ENCODE measurements around the gene HRH2. TPM values are rescaled to one million over a fixed set of nuclear protein-coding genes. Genes with fewer than 3 reads are reported as not detected.
"Not testable (repeated sequence)": the region's sequence is repeated elsewhere in the genome, so short reads cannot be mapped to it uniquely, and the experiment has no call there.

HRH2 gene
- polyA plus RNA-seq, 10 donors, result 0.65 to 1.6 (median 1.1) TPM

DNA sequence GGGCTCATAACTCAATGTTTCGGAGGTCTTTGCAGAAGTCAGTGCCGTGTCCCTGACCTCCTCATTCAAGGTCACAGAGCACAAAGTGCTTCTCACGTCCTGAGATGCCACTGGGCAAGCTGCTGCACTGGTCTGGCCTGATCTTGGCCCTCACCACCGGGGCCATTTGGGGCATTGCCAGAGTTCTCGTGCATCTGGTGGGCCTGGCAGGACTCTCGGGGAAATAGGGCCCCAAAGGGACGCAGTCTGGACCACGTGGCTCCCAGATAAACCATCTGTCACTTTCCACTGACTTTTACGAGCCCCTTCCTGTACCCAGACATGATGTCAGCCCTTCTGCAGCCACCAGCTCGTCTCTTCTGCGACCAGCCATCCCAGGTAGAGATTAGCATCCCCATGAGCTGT lies 54.8 kb downstream of the HRH2 start:
- no peak for DNase-seq

DNA sequence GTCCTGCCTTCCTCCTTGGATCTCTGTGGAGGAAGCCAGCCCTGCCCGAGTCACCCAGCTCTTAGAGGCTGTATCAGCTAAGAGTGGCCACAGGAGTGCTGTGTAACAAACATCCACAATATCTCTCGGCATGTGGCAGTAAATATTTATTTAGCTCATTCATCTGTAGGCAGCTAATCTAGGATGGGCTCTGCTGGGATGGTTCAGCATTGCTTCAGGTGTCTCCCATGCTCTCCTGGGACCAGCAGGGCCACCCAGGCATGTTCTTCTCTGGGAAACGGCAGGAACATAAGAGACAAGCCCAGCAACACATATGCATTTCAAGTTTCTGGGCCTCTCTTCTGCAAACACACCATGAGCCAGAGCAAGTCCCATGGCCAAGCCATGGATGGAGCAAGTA lies 56.1 kb downstream of the HRH2 start:
- DNase-seq, result no peak

DNA sequence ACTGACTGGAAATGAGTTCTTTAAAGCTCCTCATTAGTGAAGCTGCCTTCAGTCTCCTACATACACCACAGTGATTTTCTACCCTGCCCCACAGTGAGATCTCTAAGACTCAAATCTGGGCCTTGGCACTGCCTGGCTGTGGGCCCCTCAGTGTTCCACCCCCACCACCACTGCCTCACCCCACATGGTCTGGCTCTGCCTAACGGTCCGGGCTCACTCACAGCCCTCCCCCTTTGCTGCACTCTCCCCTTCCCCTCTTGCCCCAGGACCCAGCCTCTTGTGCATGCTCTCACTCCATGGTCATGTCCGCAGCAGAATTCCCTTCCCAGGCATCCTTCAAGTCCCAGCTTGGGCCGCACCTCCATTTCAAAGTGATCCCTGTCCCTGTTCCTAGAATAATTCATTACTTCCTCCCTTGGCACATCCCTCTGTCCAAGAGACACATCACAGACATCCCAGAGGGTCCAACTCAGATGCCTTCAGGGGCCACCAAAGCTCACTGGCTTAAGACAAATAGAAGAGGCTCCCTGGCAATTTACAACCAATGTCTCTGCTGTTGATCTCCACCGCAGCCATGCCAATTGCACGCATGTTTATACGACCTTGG lies 56.7 kb downstream of the HRH2 start:
- DNase-seq, result no peak

DNA sequence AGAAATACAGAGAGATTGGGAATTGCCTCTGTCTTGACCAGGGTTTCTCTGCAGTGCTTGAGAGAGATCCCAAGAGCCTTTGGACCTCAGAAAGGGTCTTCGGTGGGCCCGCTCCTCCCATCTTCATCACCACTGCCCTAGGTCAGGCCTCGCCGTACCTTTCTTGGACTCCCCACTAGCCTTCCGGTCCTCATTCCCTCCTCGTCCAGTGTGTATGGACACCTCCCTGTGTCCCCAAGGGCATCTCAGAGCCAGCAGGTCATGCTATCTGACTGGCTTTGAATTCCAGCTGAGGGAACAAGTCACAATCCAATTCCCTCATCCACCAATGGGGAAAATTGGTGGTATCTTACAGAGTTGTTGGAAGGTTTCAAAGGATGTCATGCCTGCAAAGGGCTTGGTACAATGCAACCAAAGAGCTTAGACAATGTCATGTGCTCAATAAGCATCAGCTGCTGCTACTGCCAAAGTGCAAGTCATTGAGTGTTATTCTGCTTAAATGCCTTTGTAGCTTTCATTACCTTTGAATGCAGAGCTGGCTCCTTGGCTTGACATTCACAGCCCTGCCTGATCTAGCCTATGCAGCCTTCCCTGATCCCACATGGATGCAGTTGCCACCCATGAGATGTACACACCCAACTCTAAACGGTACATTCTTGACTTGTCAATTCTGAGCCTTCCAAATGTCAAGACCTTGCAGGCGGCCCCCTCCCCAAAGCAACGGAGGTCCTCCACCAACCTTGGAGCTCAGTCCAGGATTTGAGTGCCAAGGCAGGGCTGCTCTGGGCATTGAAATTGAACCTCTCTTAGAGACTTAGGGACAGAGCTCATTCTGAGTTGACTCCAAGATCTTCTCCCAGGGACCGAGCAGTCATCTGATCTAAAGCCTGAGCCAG lies 58.0 kb downstream of the HRH2 start:
- no peak for DNase-seq

DNA sequence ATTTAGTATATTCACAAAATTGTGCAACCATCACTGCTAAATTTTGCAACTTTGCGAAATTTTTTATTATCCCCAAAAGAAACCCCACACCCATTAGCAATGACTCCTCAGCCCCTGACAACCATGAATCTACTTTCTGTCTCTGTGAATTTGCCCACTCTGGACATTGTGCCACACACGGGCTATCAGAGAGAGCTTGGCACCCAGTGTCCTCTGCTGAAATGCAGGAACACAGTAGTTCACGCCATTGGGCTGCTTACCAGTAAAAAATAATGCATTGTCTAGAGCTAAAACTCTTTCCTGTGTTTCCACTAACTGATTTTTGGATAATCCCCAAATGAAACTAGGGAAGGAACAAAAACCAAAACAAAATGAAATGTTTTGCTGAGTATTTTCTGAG lies 60.0 kb downstream of the HRH2 start:
- DNase-seq, result no peak

DNA sequence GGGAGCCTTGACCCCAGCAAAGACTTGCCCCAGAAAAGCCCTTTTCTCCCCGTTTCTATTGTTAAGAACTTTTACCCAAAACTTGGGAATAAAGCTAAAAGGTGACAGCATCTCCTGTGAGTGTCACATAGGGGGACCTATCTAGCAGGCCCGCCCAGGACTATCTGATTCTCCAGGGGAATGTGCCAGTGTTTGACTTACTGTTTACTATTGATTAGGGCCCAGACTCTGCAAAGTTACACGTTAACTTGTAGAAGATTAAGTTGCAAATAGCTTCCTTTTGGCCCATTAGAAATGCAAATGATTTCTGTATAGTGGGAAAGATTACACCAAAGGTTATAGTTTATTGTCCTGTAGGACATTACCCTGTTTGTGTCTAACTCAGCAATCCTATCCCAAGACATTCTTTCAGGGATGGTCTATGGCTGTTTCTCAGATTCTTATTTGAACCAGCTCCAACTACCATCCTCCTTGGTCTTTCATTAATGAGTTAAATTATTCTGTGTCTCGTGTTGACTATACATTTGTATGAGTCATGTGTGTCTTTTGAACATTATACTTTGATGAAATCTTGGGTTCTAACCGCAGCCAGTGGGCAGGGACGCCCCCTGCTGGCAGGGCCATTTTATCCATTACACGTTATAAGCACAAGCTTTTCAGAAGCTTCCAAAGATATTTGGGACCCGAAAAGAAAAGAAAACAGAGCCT lies 60.7 kb downstream of the HRH2 start:
- no peak for DNase-seq

DNA sequence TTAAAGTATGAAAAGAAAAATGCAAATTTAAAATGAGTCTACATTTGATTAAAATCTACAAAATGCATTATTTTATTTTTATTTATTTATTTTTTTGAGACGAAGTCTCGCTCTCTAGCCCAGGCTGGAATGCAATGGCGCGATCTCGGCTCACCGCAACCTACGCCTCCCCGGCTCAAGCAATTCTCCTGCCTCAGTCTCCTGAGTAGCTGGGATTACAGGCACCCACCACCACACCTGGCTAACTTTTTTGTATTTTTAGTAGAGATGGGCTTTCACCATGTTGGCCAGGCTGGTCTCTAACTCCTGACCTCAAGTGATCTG lies 61.2 kb downstream of the HRH2 start:
- not testable (repeated sequence) for DNase-seq

DNA sequence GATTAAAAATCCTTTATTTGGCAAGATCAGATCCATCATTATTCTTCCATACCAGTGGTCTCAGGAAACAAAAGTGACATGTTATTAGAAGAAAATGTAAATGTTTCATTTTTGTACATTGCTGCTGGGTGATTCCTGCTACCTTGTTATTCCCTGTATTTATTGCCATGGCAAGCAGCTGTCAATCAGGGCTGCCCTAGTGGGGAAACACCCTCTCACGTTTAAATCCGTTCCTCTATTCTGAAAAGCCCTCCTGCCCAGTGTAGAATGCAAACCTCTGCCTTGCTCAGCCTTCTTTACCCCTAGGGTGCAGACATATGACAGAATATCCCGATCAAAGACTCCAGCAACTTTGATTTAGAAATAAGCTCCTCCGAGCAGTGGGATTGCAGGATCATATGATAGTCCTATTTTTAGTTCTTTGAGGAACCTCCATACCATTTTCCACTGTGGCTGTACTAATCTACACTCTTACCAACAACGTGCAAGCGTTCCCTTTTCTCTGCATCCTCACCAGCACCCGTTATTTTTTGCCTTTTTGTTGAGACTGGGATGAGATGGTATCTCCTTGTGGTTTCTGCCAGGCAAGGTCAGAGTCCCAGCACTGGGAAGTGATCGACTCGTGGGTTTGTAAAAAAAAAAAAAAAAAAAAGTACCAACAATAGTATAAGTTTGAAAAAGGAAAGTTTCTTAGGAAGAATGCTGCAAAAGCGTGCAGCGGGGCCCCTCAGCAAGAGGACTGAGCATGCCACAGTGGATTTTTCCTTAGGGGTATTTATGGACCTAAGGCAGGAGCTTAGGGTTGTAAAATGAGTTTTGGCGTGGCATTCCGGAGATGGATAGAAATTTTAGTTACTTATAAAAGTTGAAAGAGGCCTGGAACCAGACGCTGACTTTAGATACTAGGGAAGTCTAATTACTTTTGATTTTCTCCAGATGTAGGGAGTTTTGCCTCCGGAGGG lies 66.7 kb downstream of the HRH2 start:
- no peak for DNase-seq

DNA sequence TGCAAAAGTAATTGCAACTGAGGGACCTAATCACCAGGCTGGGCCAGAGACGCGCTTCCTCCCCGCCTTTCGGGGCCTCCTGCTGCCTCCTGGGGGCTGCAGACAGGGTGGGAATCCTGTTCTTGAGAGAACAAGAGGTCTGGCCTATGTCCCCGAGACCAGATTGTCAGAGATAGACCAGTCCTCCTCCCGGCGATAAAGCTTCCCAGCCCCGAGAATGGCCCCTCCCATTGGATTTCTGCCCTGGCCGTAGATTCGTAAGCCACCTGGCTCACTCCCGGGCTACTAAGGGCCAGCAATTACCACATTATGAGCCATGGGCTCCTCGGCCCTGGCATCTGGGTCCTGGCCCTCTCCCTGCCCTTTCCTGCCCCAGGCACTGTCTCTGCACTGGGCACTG lies 70.4 kb downstream of the HRH2 start:
- DNase-seq, result no peak

DNA sequence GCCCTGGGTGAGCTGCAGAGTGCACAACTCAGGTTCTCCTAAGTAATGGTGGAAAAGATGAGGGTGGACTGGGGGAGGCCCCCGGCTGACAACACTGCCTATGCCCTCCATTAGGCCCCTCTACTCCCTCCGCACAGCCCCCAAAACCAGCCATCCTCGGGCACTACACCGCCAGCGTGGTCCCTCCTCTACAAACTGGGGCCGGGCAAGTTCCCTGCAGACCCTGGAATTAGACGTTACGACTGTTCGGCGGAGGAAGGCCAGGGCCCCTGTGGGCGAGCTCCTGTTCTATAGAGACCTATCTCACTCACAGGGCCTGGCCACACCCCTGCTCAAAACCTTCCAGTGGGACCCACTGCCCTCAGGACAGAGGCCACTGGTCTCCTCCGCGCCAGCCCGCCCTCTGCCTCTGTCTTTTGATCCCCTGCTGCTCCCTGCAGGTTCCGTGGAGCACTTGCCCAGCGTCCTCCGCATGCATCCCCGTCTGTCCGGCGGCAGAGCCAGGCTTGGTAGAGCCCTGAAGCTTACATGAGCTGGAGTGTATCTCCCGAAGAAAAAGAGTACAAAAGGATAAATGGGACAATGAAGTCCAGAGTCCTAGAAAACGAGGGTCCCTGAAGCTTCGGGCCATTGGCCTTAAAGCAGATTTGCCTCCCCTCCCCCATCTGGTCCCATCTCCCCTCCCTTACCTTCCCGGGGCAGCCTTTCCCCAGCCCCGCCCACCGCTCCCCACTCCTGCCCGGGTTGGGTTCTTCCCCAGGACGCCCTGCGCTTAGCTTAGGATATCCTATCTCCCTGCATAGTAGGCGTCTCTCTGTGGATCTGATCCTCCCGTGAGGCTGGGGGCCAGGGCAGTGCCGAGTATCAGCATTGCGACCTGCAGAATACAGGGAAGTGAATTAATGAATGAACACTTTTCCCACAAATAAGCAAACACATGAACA lies 71.3 kb downstream of the HRH2 start:
- peak in 1 of 3 donors; percentile 16 for DNase-seq

DNA sequence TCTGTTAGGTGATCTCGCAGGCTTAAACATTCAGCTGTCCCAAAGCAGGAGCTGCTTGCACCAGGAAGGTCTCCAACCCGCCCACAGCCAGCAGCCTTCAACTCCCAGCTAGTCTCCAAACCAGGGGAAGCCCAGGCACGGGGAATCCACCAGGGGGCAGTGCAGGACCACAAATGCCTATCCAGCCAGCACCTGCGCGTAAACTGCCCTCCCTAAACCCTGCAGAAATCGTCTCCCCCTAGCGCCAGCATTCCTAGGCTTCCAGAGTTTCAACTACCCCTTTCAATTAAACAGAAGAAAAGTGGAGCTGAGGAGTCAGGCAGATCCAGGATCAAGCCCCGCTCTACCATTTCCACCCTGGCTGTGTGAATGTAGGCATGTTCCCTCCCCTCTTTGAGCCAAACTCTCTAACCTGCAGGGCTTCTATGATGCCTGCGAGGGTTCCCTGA lies 72.0 kb downstream of the HRH2 start:
- DNase-seq, result peak; percentile 73 to 89 (median 84)

DNA sequence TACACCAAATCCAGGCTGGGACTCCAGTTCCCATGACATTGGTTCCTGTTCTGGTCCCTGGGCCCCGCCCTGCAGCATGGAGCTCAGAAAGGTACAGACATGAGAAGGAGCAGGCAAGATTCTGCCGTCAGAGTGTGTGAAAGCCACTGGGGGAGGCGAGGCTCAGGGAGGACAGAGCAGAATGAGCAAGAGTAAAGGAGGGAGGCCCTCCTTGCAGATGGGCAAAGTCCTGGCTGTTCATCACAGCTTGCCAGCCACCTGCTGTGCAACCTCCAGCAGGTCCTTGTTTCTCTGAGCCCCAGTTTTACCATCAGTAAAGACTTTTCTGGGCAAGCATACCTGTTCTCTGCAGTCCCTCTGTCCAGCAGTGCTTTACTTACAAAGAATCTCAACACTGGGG lies 73.3 kb downstream of the HRH2 start:
- DNase-seq, result no peak

DNA sequence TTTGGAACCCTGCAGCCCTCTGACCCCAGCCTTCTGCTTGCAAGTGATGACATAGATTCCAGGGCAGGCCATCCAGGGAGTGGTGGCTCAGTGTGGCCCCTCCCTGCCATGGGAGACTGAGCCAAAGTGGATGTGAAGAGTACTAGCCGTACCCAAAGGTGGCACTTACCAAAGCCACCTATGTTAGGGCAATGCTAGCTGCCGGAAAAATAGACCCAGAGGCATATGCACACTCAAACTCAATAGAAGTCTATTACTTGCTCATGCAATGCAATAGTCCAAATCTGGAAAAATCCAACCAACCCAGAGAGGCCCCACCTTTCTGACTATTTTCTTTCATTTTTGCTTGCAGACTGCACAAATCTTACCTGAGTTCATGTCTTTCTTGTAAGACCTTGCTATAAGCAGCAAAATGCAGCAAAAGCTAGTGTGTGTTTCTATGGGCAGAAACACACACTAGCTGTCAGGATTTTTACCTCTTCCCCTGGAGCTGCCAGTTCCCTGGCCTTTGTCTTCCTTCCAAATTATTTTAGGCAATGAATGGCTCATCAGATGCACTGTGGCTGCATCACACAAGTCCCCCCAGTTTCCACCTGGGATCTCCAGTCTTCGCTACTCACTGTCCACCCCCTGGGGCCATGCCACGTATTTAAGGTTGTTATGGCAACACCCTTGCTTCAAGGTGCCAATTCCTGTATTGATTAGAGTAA lies 74.0 kb downstream of the HRH2 start:
- no peak for DNase-seq

DNA sequence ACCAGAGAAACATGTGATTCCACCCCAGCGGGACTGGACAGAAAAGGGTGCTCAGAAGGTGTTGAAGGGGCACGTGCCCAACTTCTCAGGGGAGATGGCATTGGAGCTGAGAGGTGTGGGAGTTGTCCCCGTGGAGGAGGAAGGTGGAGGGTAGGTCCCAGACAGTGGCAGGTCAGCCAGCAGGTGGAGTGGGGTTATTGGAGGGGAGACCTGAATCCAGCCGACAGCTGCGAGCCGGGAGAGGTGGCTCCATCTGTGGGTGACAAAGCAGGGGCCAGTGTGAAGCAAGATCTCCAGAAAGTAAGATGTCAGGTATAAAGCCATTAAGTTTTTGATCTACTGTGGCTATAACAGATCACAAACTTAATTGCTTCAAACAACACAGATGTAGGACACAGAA lies 75.1 kb downstream of the HRH2 start:
- DNase-seq, result no peak

DNA sequence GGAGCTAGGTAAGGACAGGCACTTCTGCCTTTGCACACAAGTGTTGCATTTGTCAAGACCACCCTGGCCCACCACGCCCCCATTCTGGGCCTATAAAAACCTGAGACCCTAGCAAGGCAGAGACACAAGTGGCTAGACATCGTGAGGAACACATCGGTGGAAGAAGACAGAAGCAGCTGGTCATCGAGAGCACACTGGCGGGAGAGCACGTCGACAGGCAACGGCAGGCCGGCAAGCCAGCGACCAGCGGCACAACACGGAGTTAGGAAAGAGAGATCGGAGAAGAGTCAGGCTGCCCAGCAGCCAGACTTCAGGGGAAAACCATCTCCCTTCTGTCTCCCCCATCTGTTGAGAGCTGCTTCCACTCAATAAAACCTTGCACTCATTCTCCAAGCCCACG lies 76.1 kb downstream of the HRH2 start:
- no peak for DNase-seq

DNA sequence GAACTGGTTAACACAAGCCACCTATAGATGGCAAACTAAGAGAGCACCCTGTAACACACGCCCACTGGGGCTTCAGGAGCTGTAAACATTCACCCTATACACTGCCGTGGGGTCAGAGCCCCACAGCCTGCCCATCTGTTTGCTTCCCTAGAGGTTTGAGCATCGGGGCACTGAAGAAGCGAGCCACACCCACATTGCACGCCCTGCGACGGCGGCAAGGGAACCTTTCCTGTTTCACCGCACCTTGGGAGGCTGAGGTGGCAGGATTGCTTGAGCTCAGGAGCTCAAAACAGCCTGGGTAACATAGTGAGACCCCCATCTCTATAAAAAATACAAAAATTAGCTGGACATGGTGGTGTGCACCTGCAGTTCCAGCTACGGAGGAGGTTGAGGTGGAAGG lies 76.6 kb downstream of the HRH2 start:
- no peak for DNase-seq

DNA sequence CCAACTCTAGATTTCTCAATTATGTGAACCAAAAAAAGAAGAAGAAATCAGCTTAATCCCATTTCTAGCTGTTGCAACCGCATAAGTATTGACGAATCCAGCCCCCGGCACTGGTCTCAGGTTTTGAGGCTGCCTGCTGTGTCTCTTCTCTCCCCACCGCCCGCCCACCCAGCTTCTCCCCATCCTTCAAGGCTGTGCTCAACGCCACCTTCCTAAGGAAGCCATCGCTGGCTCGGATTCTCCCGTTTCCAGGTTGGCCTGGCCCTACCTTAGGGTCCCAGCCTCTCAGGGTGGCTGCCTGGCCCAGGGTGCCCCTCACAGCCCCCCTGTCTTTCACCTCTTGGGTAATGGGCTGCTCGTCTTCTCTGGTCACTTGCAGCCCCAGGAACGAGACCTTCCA lies 77.8 kb downstream of the HRH2 start:
- no peak for DNase-seq

DNA sequence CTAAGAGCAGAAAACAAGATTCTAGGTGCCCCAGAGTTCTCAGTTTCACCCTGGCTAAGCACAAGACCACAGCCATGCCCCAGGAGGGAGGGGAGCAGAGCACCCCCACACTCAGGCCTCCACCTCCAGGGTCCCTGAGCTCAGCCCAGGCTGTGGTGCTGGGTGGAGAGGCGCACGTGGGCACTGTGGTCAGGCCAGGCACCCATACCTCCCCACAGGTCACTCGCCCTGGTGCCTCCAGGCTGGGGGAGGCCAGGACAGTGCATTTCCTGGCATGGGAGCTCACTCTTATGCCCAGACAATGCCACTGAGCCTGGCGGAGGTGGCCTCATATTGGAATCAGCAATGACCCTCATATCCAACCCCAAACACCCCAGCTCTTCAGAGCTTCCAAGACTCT lies 78.8 kb downstream of the HRH2 start:
- no peak for DNase-seq

DNA sequence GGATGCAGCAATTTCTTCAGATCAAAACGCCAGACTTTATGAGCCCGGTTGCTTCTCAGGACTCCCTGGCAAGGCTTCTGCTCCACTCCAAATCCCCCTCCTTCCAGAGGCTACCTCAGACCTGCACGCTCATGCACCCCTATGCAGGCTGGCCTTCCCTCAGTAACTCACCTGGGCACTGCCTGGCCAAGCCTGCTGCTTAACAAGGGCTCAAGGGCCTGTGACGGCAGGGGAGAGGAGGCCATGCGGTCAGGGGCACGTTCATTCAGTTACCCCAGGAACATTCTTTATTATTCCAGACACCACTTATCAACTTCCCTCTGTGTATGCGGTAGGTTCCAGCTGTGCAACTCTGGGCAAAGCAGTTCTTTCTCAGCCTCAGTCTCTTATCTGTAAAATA lies 79.6 kb downstream of the HRH2 start:
- DNase-seq, result no peak

DNA sequence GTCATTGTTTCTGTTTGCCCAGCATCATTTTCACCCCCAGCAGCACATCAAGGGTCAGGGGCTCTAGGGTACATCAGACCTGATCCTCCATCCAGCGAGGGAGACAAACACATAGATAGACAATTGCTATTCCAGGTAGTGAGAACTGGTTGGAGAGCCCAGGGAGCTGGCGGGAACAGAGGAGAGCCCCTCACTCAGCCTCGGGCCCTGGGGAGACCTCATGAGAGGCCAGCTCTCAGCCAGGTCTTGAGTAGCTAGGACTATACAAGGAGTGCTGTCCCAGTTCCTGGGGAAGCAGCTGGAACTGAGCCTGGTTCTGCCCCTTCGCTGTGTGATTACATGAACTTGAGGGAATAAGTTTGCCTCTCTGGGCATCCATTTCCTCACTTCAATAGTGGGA lies 80.3 kb downstream of the HRH2 start:
- no peak for DNase-seq
